ENCODE data around the gene SOAT1. TPM values are rescaled to one million over a fixed set of nuclear protein-coding genes. Genes with fewer than 3 reads are reported as not detected.

SOAT1 gene
- total and polyA plus RNA-seq, 2 of the 8 experiments (the other 6 are each of a cell fraction or from before 2014, with no cell fraction given): 2.7 to 4.7 TPM

DNA sequence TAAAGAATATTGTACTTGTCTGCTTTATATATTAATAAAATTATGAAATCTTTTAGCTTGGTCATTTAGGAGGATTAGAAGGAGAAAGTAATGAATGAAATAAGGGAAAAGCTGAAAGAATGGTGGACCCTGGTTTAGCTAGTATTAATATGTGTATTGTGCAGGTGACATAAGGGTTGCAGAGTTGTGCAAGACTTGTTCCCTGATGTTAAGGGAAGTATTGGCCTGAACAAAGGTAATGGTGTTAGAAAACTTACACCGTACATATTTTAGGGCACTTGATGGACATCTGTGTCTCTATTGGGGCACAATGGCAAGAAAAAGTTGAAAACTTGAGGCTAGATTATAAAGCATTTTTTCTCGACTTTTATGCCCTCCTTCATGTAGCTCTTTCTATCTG, 32.2 kb downstream of the SOAT1 start:
- H3K9me3 ChIP-seq (ENCODE audit: insufficient read depth in 2 of 2, low read depth in 1 of 2, low read length in 1 of 2): no peaks in the 10 kb centered on the region
- WGBS, 2 experiments (ENCODE audit: extremely low coverage in 1 of 2, insufficient coverage in 1 of 2, insufficient read length in 1 of 2, insufficient replicate concordance in 2 of 2, low coverage in 1 of 2, low lambda C conversion rate in 2 of 2, missing lambda C conversion rate in 1 of 2): 69% methylated on average over 2 of the region's 2 CpGs; no CpG with 5 or more reads in 1 of the 2 experiments

More for the DNA sequence above, 32.2 kb downstream of the SOAT1 start:
- Histone ChIP-seq H2BK120ac (replicated peaks; ENCODE audit: low read depth, low read length) (no peak overlapping the region), H2BK12ac (ENCODE audit: low read depth, low read length) (no peak overlapping the region), H3K9ac (replicated peaks in 1 of 4; ENCODE audit: extremely low read depth in 1 of 4, low read depth in 3 of 4, low read length in 3 of 4) (no peak overlapping the region), H2AFZ (ENCODE audit: low read length) (no peak overlapping the region), H3K79me2 (ENCODE audit: control insufficient read depth in 1 of 2, insufficient read depth in 2 of 2, low read length in 2 of 2) (no peaks in the 10 kb centered on the region), H2AK5ac (ENCODE audit: low read depth, low read length) (no peak overlapping the region), H3K27me3 (replicated peaks in 1 of 4; ENCODE audit: control insufficient read depth in 3 of 4, extremely low read depth in 1 of 4, insufficient read depth in 3 of 4, low read length in 3 of 4) (no peaks in the 10 kb centered on the region), H2BK5ac (ENCODE audit: low read depth, low read length) (no peak overlapping the region), H3K79me1 (ENCODE audit: low read depth, low read length) (no peaks in the 10 kb centered on the region), H2BK15ac (ENCODE audit: low read length) (no peak overlapping the region), H3K4me3 (ENCODE audit: extremely low read depth in 1 of 4, insufficient read depth in 2 of 4, low read depth in 3 of 4, low read length in 4 of 4) (no peak overlapping the region), H3K4me1 (replicated peaks in 1 of 4; ENCODE audit: control insufficient read depth in 3 of 4, insufficient read depth in 4 of 4, low read length in 3 of 4) (no peaks in the 10 kb centered on the region), H4K8ac (ENCODE audit: extremely low read depth, insufficient read depth, low read length) (no peak overlapping the region), H4K20me1 (replicated peaks in 1 of 2; ENCODE audit: control insufficient read depth in 1 of 2, insufficient read depth in 2 of 2, low read length in 2 of 2) (no peaks in the 10 kb centered on the region), H4K5ac (ENCODE audit: insufficient read length, low read depth, low read length) (no peak overlapping the region), H3K23ac (ENCODE audit: insufficient read length) (no peak overlapping the region), H3K23me2 (ENCODE audit: low read depth, low read length) (no peaks in the 10 kb centered on the region), H3K4me2 (ENCODE audit: insufficient read depth in 1 of 2, low read depth in 2 of 2, low read length in 2 of 2) (no peak overlapping the region), H3K27ac (ENCODE audit: low read depth, low read length) (no peak overlapping the region), H3K18ac (ENCODE audit: extremely low read depth, low read length) (no peak overlapping the region), H3K36me3 (ENCODE audit: control insufficient read depth in 2 of 4, insufficient read depth in 4 of 4, low read length in 3 of 4) (no peaks in the 10 kb centered on the region), H2BK20ac (ENCODE audit: low read length) (no peak overlapping the region), H3K14ac (ENCODE audit: insufficient read length) (no peak overlapping the region), H3K4ac (replicated peaks; ENCODE audit: insufficient read length, low read depth, low read length) (no peak overlapping the region), H4K91ac (replicated peaks; ENCODE audit: insufficient read length, low read length) (no peak overlapping the region), H3K56ac (replicated peaks; ENCODE audit: insufficient read length, low read depth, low read length) (no peak overlapping the region)
- ChIA-PET CTCF (ENCODE audit: partially characterized antibody) (no interaction called here), POLR2A (ENCODE audit: partially characterized antibody) (no interaction called here)
- TF ChIP-seq EP300 (IDR thresholded peaks at IDR 0.05; ENCODE audit: borderline replicate concordance in 1 of 2, low read depth in 2 of 2, low read length in 2 of 2) (no peak), TAF7 (optimal IDR thresholded peaks at IDR 0.05; ENCODE audit: borderline replicate concordance, low read depth, low read length) (no peak), KDM5A (IDR thresholded peaks at IDR 0.05; ENCODE audit: low read length) (no peak), RFX5 (IDR thresholded peaks at IDR 0.05; ENCODE audit: borderline replicate concordance, low read depth, low read length) (no peak), PHF8 (conservative IDR thresholded peaks at IDR 0.05; ENCODE audit: low read depth, low read length) (no peak), TAF1 (IDR thresholded peaks at IDR 0.05; ENCODE audit: low read depth, low read length) (no peak), JUN (IDR thresholded peaks at IDR 0.05; ENCODE audit: low read depth, low read length) (no peak), SIN3A (conservative IDR thresholded peaks at IDR 0.05 in 1 of 2, IDR thresholded peaks at IDR 0.05 in 1 of 2; ENCODE audit: low read depth in 1 of 2, low read length in 2 of 2) (no peak)
- FAIRE-seq (no peak), DNase-seq (ENCODE audit: low read depth in 1 of 2, low spot score in 2 of 2) (no peak)
